Body of pancreas (tissue), 4 donors: ENCODE data around the gene ACTN2. TPM values are rescaled to one million over a fixed set of nuclear protein-coding genes. Genes with fewer than 3 reads are reported as not detected.
"Not testable (repeated sequence)": the region's sequence is repeated elsewhere in the genome, so short reads cannot be mapped to it uniquely, and the experiment has no call there.

Experiments used
- ATAC-seq: fragments of 150-250 bp; one replicate; pipeline ENCODE4 v1.9.1; 2016
- DNase-seq, 4 donors: peaks; one replicate each; pipeline ENCODE4 v3.0.0-alpha.2; 2019
- H3K27ac ChIP-seq, 4 donors: fragments of 200-600 bp; sonication (generic); 1 replicate in 3 of 4; 2 replicates in 1 of 4; pipeline versions ENCODE4 v1.5.1 to v1.6.1; 2016 to 2019; ENCODE audit warnings: mild to moderate bottlenecking in 1 of 4, mixed read lengths in 1 of 4, moderate library complexity in 1 of 4
- H3K27me3 ChIP-seq, 2 donors: fragments of 200-600 bp; sonication (generic); one replicate each; pipeline ENCODE4 v1.6.0; 2016; ENCODE audit warnings: mild to moderate bottlenecking in 1 of 2
- H3K36me3 ChIP-seq, 2 donors: fragments of 200-600 bp; sonication (generic); replicated peaks in 1 of 2; 2 replicates each; pipeline ENCODE4 v1.5.1; 2016; ENCODE audit warnings: low read depth in 2 of 2; ENCODE audit not compliant: insufficient read depth in 1 of 2
- H3K4me1 ChIP-seq: fragments of 200-600 bp; sonication (generic); one replicate; pipeline ENCODE4 v1.6.0; 2016
- H3K4me3 ChIP-seq, 2 donors: fragments of 200-600 bp; sonication (generic); 1 replicate in 1 of 2; 2 replicates in 1 of 2; pipeline ENCODE4 v1.5.1; 2016 to 2019
- H3K9me3 ChIP-seq, 3 donors: fragments of 200-600 bp; sonication (generic); 1 replicate in 2 of 3; 2 replicates in 1 of 3; pipeline ENCODE4 v1.5.1; 2016
- CTCF ChIP-seq, 7 experiments: fragments of 450-650 bp in 4 of 7; fragments of 200-600 bp in 3 of 7; sonication (generic) in 3 of 7; IDR thresholded peaks; one replicate each; pipeline ENCODE4 v1.5.1; 2016 to 2019; ENCODE audit warnings: antibody characterized with exemption in 7 of 7
- POLR2A ChIP-seq, 3 donors: fragments of 450-650 bp; IDR thresholded peaks; one replicate each; pipeline ENCODE4 v1.6.1; 2016; ENCODE audit warnings: antibody characterized with exemption in 3 of 3, mild to moderate bottlenecking in 2 of 3
- WGBS, 2 donors: methylation state at CpG; one replicate each; pipeline ENCODE4 v1.1.5; 2017; 5-methylcytosine and 5-hydroxymethylcytosine counted together
- intact Hi-C: fragments of 100-400 bp; cut with DNase I; formaldehyde crosslinking; loops from one replicate; pipeline ENCODE4 v1.15.1; 2023
- total RNA-seq, 2 donors: library from RNA; depleted of rRNA; stranded (reverse); fragments of >200 nt; gene quantifications; one replicate each; pipeline ENCODE4 v1.1.0, GENCODE V29; 2016

Gene ACTN2
- total RNA-seq, 2 donors from 2014 or later, result 3.0 to 3.1 TPM

DNA sequence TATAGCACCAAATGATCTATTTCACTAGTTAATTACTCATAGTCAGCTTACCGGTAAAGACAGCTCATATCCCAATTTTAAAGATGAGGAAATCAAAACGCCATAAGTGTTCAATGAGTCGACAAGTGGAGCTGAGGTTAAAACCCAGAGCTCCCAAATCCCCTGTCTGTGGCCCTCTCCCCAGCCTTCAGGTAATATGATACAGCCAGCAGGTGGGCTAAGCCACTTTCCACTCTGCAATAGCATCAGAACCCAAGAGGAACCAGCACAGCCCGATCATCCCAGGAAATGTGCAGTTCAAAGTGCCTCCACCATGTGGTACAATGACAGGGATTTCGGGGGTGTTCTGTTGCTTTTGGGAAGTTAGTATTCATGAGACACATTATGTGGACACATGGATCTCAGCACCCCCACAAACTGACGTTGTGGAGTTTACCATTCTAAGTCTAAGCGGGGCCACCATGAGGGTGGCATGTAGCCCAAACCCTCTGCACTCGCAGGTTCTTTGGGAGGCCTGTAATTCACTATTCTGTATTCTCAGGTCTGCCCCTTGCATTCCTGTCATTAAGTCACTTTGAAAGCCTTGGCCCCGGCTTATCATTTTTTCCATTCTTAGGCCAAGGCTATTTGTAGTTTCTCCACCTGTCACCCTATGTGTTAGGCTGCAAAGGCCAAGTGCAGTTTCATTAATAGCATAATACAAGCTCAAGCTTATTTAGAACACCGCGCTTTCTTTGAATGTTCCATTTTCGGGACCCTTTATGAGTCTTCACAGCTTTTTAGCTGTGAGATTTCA, 26.3 kb upstream of the ACTN2 start:
- TF ChIP-seq POLR2A (IDR thresholded peaks at IDR 0.05) (no peak), CTCF (IDR thresholded peaks at IDR 0.05) (no peak)
- Histone ChIP-seq H3K27me3 (no peaks in the 10 kb centered on the region), H3K4me3 (no peak overlapping the region), H3K9me3 (no peaks in the 10 kb centered on the region), H3K4me1 (no peaks in the 10 kb centered on the region), H3K36me3 (no peaks in the 10 kb centered on the region), H3K27ac (no peak overlapping the region)
- WGBS, 2 donors, result 68 to 75% methylated on average over 11 to 12 of the region's 12 CpGs
- DNase-seq (no peak), ATAC-seq (no peak)
- intact Hi-C loops, result no loop called here

DNA sequence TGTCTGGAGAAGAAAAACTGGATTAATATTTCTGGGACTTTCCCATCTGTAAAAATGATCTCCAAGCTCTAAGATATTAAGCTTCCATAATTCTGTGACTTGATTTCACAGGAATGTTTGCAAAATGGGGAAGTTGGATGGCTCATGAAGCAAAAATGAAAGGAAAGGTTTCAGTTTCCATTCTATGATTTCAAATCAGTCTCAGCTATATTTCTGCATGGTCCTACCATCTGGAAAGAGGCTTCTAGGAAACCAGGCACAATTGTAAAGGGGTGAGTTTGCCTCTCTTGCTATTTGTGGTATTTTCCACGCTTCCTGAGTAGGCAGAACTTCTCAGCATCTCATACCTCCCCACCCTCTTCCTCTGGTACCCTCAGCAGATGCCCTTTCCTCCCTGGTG, 22.4 kb upstream of the ACTN2 start:
- TF ChIP-seq CTCF (IDR thresholded peaks at IDR 0.05), result no peak
- no peak for TF ChIP-seq POLR2A (IDR thresholded peaks at IDR 0.05)
- WGBS, 2 donors, result 67 to 72% methylated on average over 1 of the region's 1 CpG
- Histone ChIP-seq H3K36me3 (no peaks in the 10 kb centered on the region), H3K27ac (no peak overlapping the region), H3K4me3 (no peak overlapping the region), H3K4me1 (no peaks in the 10 kb centered on the region), H3K9me3 (no peaks in the 10 kb centered on the region), H3K27me3 (no peaks in the 10 kb centered on the region)
- ATAC-seq (no peak), DNase-seq (no peak)
- intact Hi-C loops, result no loop called here

GRCh38 chr1:236668909-236669308, 17.4 kb upstream of the ACTN2 start:
- DNase-seq, H3K4me3 ChIP-seq, intact Hi-C loops, H3K27me3 ChIP-seq, H3K27ac ChIP-seq, H3K4me1 ChIP-seq, H3K36me3 ChIP-seq, H3K9me3 ChIP-seq, ATAC-seq: not testable (repeated sequence)
- 94 to 95% methylated on average over 5 of the region's 5 CpGs for WGBS, 2 donors

DNA sequence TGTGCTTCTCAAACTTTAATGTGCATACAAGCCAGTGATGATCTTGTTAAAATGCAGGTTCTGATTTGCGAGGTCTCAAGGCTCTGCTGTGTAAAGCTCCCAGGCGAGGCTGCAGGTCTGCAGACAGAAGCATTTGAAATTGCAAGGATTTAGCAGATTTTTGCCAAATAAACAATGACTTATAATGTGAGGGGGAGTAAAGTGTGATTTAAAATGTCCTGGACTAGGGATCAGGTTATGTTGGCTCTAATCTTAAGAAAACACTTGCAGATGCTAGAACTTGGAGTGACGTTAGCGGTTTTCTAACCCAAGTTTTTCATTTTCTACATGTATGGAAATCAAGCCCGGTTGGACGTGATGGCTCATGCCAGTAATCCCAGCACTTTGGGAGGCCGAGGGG, 16.2 kb upstream of the ACTN2 start:
- intact Hi-C loops, result no loop called here
- WGBS, 2 donors, result 33 to 35% methylated on average over 4 to 7 of the region's 7 CpGs
- Histone ChIP-seq H3K4me3 (no peak overlapping the region), H3K27ac (no peak overlapping the region), H3K36me3 (no peaks in the 10 kb centered on the region), H3K4me1 (peaks cover 8% of the 10 kb centered on the region), H3K9me3 (no peaks in the 10 kb centered on the region), H3K27me3 (no peaks in the 10 kb centered on the region)
- DNase-seq, result no peak
- TF ChIP-seq POLR2A (IDR thresholded peaks at IDR 0.05), result no peak
- TF ChIP-seq CTCF (IDR thresholded peaks at IDR 0.05), result no peak
- ATAC-seq, result no peak

- intact Hi-C loops, result no loop called here
- TF ChIP-seq CTCF (IDR thresholded peaks at IDR 0.05), result no peak
- no peak for TF ChIP-seq POLR2A (IDR thresholded peaks at IDR 0.05)
- H3K4me3 ChIP-seq, result no peak overlapping the region
- ATAC-seq, result no peak
- no peaks in the 10 kb centered on the region for H3K36me3 ChIP-seq
- 67% methylated on average over 5 of the region's 5 CpGs for WGBS, 2 donors
- H3K9me3 ChIP-seq, result no peaks in the 10 kb centered on the region
- no peak overlapping the region for H3K27ac ChIP-seq
- H3K27me3 ChIP-seq, result no peaks in the 10 kb centered on the region
- no peak for DNase-seq
- H3K4me1 ChIP-seq, result peaks cover 8% of the 10 kb centered on the region
Observed at GRCh38 chr1:236673289-236673919, 12.9 kb upstream of the ACTN2 start.
